Measurements from ENCODE around the gene MLEC. TPM values are rescaled to one million over a fixed set of nuclear protein-coding genes. Genes with fewer than 3 reads are reported as not detected.

The MLEC gene
- total and polyA plus RNA-seq, 2 of the 13 experiments (the other 11 are each of a cell fraction or from before 2014, with no cell fraction given) = 49.8 to 156 TPM

DNA sequence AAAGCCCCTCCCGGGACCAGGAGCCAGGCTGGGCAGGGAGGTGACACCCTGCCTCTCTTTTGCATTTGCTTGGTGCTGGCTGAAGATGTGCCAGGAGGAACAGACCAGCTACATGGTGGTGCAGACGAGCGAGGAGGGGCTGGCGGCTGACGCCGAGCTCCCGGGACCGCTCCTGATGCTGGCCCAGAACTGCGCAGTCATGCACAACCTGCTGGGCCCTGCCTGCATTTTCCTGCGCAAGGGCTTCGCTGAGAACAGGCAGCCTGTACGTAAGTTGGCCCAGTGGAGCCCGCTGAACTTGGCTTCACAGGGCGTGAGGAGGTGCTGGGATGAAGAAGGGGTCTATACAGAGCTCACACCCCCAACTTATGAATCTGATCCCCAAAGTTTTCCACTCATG lies 30.9 kb upstream of the MLEC start:
- DNase-seq (ENCODE audit: low spot score) (no peak), ATAC-seq (no peak), FAIRE-seq (no peak)
- Histone ChIP-seq H3K4me2 (ENCODE audit: low read depth, low read length) (no peak overlapping the region), H3K4me3 (replicated peaks in 1 of 3; ENCODE audit: insufficient read depth in 1 of 3, low read depth in 2 of 3, low read length in 3 of 3) (no peak overlapping the region), H3K4me1 (ENCODE audit: insufficient read depth, low read length) (peaks cover 16% of the 10 kb centered on the region), H2AFZ (ENCODE audit: low read length) (no peak overlapping the region), H3K36me3 (replicated peaks in 1 of 2; ENCODE audit: control insufficient read depth in 1 of 2, insufficient read depth in 2 of 2, low read length in 2 of 2) (no peaks in the 10 kb centered on the region), H3K9me3 (ENCODE audit: low read length) (no peaks in the 10 kb centered on the region), H3K79me2 (ENCODE audit: insufficient read depth, low read length) (no peaks in the 10 kb centered on the region), H3K27me3 (ENCODE audit: control insufficient read depth in 1 of 2, insufficient read depth in 2 of 2, low read length in 2 of 2) (peaks cover 3 to 68% of the 10 kb centered on the region in 2 experiments; a peak in 4 of 5 replicates), H3K9ac (ENCODE audit: insufficient read depth, low read depth, low read length) (no peak overlapping the region), H3K27ac (ENCODE audit: extremely low read length, insufficient read depth, low read length) (no peak overlapping the region), H4K20me1 (ENCODE audit: insufficient read depth, low read length) (no peaks in the 10 kb centered on the region)
- POLR2A ChIA-PET = no interaction called here
- in situ Hi-C loops (cut with HindIII; ENCODE audit: extremely low pct_ligation_motif_present, low pct_unique_long_range_greater_than_20kb) (no loop called here), intact Hi-C loops (cut with micrococcal nuclease; ENCODE audit: unreplicated experiment) (no loop called here)
- 43% methylated on average over 9 of the region's 14 CpGs for WGBS (ENCODE audit: low lambda C conversion rate)
- BruUV-seq (replicated peaks) = no TSS peak
- CTCF ChIA-PET (ENCODE audit: low intra/inter-chr PET ratio, low total read pairs) = no interaction called here
- TF ChIP-seq HDAC6 (IDR thresholded peaks at IDR 0.05; ENCODE audit: low read depth, low read length) = no peak
- no peak for TF ChIP-seq FOXM1 (CRISPR knock-in tag; IDR thresholded peaks at IDR 0.05)
- no peak for TF ChIP-seq KLF9 (CRISPR knock-in tag; IDR thresholded peaks at IDR 0.05; ENCODE audit: low read depth)
- TF ChIP-seq, protein P1, sequence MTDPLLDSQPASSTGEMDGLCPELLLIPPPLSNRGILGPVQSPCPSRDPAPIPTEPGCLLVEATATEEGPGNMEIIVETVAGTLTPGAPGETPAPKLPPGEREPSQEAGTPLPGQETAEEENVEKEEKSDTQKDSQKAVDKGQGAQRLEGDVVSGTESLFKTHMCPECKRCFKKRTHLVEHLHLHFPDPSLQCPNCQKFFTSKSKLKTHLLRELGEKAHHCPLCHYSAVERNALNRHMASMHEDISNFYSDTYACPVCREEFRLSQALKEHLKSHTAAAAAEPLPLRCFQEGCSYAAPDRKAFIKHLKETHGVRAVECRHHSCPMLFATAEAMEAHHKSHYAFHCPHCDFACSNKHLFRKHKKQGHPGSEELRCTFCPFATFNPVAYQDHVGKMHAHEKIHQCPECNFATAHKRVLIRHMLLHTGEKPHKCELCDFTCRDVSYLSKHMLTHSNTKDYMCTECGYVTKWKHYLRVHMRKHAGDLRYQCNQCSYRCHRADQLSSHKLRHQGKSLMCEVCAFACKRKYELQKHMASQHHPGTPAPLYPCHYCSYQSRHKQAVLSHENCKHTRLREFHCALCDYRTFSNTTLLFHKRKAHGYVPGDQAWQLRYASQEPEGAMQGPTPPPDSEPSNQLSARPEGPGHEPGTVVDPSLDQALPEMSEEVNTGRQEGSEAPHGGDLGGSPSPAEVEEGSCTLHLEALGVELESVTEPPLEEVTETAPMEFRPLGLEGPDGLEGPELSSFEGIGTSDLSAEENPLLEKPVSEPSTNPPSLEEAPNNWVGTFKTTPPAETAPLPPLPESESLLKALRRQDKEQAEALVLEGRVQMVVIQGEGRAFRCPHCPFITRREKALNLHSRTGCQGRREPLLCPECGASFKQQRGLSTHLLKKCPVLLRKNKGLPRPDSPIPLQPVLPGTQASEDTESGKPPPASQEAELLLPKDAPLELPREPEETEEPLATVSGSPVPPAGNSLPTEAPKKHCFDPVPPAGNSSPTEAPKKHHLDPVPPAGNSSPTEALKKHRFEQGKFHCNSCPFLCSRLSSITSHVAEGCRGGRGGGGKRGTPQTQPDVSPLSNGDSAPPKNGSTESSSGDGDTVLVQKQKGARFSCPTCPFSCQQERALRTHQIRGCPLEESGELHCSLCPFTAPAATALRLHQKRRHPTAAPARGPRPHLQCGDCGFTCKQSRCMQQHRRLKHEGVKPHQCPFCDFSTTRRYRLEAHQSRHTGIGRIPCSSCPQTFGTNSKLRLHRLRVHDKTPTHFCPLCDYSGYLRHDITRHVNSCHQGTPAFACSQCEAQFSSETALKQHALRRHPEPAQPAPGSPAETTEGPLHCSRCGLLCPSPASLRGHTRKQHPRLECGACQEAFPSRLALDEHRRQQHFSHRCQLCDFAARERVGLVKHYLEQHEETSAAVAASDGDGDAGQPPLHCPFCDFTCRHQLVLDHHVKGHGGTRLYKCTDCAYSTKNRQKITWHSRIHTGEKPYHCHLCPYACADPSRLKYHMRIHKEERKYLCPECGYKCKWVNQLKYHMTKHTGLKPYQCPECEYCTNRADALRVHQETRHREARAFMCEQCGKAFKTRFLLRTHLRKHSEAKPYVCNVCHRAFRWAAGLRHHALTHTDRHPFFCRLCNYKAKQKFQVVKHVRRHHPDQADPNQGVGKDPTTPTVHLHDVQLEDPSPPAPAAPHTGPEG (CRISPR knock-in tag; IDR thresholded peaks at IDR 0.05) = no peak
- TF ChIP-seq ZNF446 (CRISPR knock-in tag; IDR thresholded peaks at IDR 0.05) = no peak
- no peak for TF ChIP-seq JUND (CRISPR knock-in tag; IDR thresholded peaks at IDR 0.05)
- no peak for TF ChIP-seq IKZF1 (IDR thresholded peaks at IDR 0.05)
- no peak for TF ChIP-seq ELF3 (CRISPR knock-in tag; IDR thresholded peaks at IDR 0.05)
- TF ChIP-seq, protein P2, sequence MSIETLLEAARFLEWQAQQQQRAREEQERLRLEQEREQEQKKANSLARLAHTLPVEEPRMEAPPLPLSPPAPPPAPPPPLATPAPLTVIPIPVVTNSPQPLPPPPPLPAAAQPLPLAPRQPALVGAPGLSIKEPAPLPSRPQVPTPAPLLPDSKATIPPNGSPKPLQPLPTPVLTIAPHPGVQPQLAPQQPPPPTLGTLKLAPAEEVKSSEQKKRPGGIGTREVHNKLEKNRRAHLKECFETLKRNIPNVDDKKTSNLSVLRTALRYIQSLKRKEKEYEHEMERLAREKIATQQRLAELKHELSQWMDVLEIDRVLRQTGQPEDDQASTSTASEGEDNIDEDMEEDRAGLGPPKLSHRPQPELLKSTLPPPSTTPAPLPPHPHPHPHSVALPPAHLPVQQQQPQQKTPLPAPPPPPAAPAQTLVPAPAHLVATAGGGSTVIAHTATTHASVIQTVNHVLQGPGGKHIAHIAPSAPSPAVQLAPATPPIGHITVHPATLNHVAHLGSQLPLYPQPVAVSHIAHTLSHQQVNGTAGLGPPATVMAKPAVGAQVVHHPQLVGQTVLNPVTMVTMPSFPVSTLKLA (IDR thresholded peaks at IDR 0.05) = no peak
- no peak for TF ChIP-seq PCBP2 (optimal IDR thresholded peaks at IDR 0.05; ENCODE audit: low read depth, low read length, poor library complexity, severe bottlenecking)
- TF ChIP-seq ZHX1 (CRISPR knock-in tag; IDR thresholded peaks at IDR 0.05; ENCODE audit: low read depth) = no peak
- no peak for TF ChIP-seq STAT6 (CRISPR knock-in tag; IDR thresholded peaks at IDR 0.05; ENCODE audit: borderline replicate concordance)
